ENCODE results near the gene SHMT1. TPM values are rescaled to one million over a fixed set of nuclear protein-coding genes. Genes with fewer than 3 reads are reported as not detected.

The SHMT1 gene
- total RNA-seq, 1 experiment from 2014 or later, result 20.0 TPM

DNA sequence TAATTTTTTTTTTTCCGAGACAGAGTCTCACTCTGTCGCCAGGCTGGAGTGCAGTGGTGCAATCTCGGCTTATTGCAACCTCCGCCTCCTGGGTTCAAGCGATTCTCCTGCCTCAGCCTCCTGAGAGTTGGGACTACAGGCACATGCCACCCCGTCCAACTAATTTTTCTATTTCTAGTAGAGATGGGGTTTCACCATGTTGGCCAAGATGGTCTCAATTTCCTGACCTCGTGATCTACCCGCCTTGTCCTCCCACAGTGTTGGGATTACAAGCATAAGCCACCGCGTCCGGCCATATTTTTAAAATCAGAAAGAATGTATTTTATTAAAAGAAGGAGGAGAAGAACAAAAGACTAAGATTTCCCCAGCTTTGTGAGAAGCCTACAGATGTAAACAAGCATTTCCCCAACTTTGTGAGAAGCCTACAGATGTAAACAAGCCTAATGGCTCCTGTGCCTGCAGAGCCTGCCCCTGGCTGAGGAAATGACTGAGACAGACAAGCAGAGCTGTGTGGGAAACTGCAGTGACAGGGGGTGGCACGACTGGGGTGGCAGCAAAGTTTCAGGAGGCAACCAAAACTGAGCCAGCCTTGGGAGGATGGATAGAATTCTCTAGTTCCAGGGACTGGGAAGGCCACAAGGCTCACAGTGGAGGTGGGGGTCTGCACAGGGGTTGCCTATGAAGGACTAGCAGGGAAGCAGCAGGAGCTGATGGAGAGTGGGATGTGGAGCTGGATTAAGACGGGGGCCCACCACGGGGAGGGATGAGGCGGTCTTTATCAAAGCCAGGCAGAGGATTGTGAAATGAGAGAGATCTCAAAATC is 71.4 kb downstream of the SHMT1 start:
- no peak for DNase-seq (ENCODE audit: low read depth)

DNA sequence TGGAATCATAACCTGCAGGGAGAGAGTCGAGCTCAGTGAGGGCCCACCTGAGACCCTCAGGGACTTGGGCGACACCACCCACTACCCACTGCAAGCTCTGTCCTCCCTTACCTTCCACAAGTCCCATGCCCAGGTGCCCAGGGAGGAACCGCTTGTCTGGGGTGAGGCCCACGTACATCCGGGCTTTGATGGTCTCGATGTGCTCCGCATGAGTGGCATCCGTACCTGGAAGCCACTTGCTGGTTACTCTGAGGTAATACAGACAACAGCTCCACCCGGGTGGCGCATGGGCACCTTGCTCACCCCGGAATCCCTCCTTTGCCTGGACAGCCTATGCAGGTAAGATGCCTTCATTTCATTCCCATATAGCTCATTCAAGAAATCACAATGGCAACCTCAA is 78.1 kb downstream of the SHMT1 start:
- no peak for DNase-seq (ENCODE audit: low read depth)

DNA sequence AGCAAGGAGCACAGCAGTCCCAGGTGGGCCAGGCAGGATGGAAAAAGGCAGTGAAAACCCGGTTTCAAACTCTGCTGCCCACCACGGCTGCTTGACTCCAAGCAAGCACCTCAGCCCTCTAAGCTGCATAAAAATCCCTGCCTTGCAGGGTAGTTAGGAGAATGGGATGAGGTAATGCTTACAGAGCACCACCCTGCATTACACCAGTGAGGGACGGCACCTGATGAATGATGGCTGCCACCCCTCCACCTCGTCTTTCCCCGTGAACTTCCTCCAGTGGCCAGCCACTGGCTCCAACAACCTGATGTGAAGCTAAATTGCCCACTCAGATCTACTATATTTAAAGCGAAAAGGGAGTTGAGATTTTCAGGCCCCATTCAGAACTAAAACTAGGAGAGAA is 81.6 kb downstream of the SHMT1 start:
- no peak for DNase-seq (ENCODE audit: low read depth)

DNA sequence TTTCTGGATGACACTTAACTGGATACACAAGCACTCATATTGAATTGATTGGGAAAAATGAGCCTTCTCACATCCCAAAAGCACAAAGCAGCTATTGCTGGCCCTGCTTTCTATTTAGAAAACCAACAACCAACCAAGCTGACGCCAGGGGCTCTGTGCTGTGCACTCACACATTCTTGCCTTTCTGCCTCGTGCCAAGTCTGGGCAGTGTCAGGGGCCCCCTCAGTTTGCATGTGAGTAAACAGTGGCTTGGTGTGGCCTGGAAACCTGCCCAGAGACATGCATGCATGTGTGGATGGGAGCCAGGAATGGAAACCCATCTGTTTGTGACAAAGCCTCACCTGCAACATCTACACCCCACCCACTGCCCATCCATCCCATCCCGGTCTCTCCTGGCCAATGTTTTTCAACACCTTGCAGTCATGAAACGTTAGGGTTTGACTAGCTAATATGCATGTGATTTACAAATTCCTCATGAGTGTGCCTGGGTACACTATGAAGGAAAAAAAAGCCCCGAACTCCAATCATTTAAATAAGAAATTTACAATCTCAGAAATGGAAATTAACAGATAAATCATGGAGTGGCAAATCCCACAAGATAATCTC is 82.5 kb downstream of the SHMT1 start:
- no peak for DNase-seq (ENCODE audit: low read depth)

DNA sequence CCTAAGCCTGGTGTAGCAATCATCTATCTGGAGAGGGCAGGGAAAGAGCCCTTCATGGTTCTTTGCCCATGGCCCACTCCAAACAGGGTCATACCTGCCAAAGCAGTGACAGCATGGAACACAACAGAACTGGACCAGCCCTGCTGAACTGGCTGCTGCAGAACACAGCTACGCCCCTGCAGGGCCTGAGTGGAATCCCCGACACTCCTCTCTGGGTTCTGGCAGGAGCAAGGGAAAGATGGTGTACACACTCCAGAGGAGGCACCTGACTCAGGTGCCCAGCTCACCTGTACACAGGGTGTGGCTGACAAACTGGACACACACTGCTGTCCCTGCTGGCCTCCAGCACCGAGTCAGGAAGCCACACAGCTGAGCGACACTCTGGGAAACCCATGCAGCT is 83.1 kb downstream of the SHMT1 start:
- no peak for DNase-seq (ENCODE audit: low read depth)

DNA sequence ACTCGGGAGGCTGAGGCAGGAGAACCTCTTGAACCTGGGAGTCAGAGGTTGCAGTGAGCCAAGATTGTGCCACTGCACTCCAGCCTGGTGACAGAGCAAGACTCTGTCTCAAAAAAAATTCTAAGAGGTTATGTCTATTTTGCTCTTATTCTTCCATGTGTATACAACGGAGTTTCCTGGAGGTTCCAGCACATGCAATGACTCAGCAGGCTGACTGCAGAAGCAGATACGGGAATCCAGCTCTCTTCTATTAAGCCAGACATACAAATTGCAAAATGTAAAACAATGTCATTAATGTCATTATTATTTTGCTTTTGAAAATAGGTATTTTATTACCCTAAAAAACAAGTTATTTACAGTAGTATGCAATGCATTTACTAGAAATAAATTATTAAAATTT is 84.5 kb downstream of the SHMT1 start:
- DNase-seq (ENCODE audit: low read depth), result no peak

Other genes with a start within 250 kb of the SHMT1 start
- gene ALKBH5, start 179.7 kb downstream of the SHMT1 start, total RNA-seq (2014; rRNA removed), result 115 and 123 TPM in 2 replicates
- 53.3 and 53.7 TPM in 2 replicates for gene LLGL1, start 137.9 kb downstream of the SHMT1 start, total RNA-seq (2014; rRNA removed)
- gene FLII, start 104.8 kb downstream of the SHMT1 start, total RNA-seq (2014; rRNA removed), result 284 and 286 TPM in 2 replicates
- 9.4 and 9.6 TPM in 2 replicates for gene MIEF2, start 102.9 kb downstream of the SHMT1 start, total RNA-seq (2014; rRNA removed)
- 46.4 and 58.7 TPM in 2 replicates for gene TOP3A, start 48.6 kb downstream of the SHMT1 start, total RNA-seq (2014; rRNA removed)
- 9.0 and 11.3 TPM in 2 replicates for gene SMCR8, start 48.3 kb downstream of the SHMT1 start, total RNA-seq (2014; rRNA removed)
- gene EVPLL, start 14.2 kb upstream of the SHMT1 start, total RNA-seq (2014; rRNA removed), result not detected in 2 replicates
- gene LGALS9C, start 113.2 kb upstream of the SHMT1 start, total RNA-seq (2014; rRNA removed), result not detected in 2 replicates

All from LHCN-M2 (cell line).